Endothelial cell of umbilical vein (primary cell): ENCODE results near the gene SDHAF2. TPM values are rescaled to one million over a fixed set of nuclear protein-coding genes. Genes with fewer than 3 reads are reported as not detected.

ENCODE experiments used
- BruUV-seq: library from RNA; stranded (reverse); fragments of 400-500 nt; replicated peaks from 2 replicates; lab custom pipeline; 2021; lab: Mats Ljungman, UMichigan
- CTCF ChIA-PET: fragments of 300-600, 350-600 bp; sonication (Branson Sonifier 250); formaldehyde crosslinking; loops from one replicate; lab custom pipeline; 2021; ENCODE audit warnings: antibody characterized with exemption, inconsistent platforms; lab: Charles Lee
- POLR2A ChIA-PET: fragments of 300-600, 350-600 bp; sonication (Branson Sonifier 250); formaldehyde crosslinking; loops from one replicate; lab custom pipeline; 2021; ENCODE audit warnings: antibody characterized with exemption, inconsistent platforms; lab: Charles Lee
- DNase-seq: peaks from one replicate; pipeline ENCODE4 v3.0.0-alpha.2; 2011; ENCODE audit warnings: low read depth, low spot score
- FAIRE-seq: peaks from 2 replicates; lab custom pipeline; 2011; peaks lifted over from hg19 to GRCh38; lab: Jason Lieb, UNC
- H2AFZ ChIP-seq: 2 replicates; pipeline ENCODE4 v1.6.0; 2012; ENCODE audit warnings: low read depth, low read length, control low read depth, inconsistent platforms
- H3K27ac ChIP-seq: 2 replicates; pipeline ENCODE4 v1.5.1; 2011; ENCODE audit warnings: low read depth, mild to moderate bottlenecking, control low read depth, low read length, moderate library complexity; ENCODE audit not compliant: insufficient read depth
- H3K27me3 ChIP-seq, 2 experiments: 2 replicates each; pipeline versions ENCODE4 v1.6.0 to v1.6.1; 2011; ENCODE audit warnings: low read length in 2 of 2, mixed read lengths in 1 of 2; ENCODE audit not compliant: control insufficient read depth in 2 of 2, insufficient read depth in 2 of 2
- H3K36me3 ChIP-seq, 2 experiments: 2 replicates in 1 of 2; 3 replicates in 1 of 2; pipeline ENCODE4 v1.5.1; 2011; ENCODE audit warnings: low read length in 2 of 2, mild to moderate bottlenecking in 1 of 2, moderate library complexity in 1 of 2; ENCODE audit not compliant: control insufficient read depth in 2 of 2, insufficient read depth in 2 of 2; ENCODE audit errors: extremely low read depth in 1 of 2
- H3K4me1 ChIP-seq: 3 replicates; pipeline ENCODE4 v1.5.1; 2011; ENCODE audit warnings: mild to moderate bottlenecking, low read length; ENCODE audit not compliant: control insufficient read depth, insufficient read depth; ENCODE audit errors: extremely low read depth
- H3K4me2 ChIP-seq: 2 replicates; pipeline ENCODE4 v1.6.1; 2011; ENCODE audit warnings: low read length, control low read depth, mixed read lengths; ENCODE audit not compliant: insufficient read depth
- H3K4me3 ChIP-seq, 3 experiments: fragments of 200-600 bp in 1 of 3; sonication (generic), shearing (Covaris generic) in 1 of 3; replicated peaks in 1 of 3; 2 replicates each; pipeline ENCODE4 v1.5.1; 2011 to 2016; ENCODE audit warnings: control low read depth in 3 of 3, low read length in 3 of 3, mild to moderate bottlenecking in 2 of 3, inconsistent platforms in 1 of 3, low read depth in 1 of 3, moderate library complexity in 1 of 3; ENCODE audit not compliant: insufficient read depth in 1 of 3
- H3K79me2 ChIP-seq: 2 replicates; pipeline ENCODE4 v1.6.0; 2012; ENCODE audit warnings: low read length, inconsistent platforms; ENCODE audit not compliant: control insufficient read depth, insufficient read depth
- H3K9ac ChIP-seq: replicated peaks from 2 replicates; pipeline ENCODE3; 2011; ENCODE audit warnings: low read length, control low read depth; ENCODE audit not compliant: insufficient read depth; ENCODE audit errors: extremely low read depth
- H3K9me1 ChIP-seq: replicated peaks from 3 replicates; pipeline ENCODE4 v1.6.0; 2011; ENCODE audit warnings: mild to moderate bottlenecking, low read length; ENCODE audit not compliant: control insufficient read depth, insufficient read depth; ENCODE audit errors: extremely low read depth
- H3K9me3 ChIP-seq: replicated peaks from 2 replicates; pipeline ENCODE4 v1.5.1; 2012; ENCODE audit warnings: low read length, inconsistent platforms; ENCODE audit not compliant: control insufficient read depth, insufficient read depth
- H4K20me1 ChIP-seq: replicated peaks from 2 replicates; pipeline ENCODE3; 2011; ENCODE audit warnings: mild to moderate bottlenecking, low read length; ENCODE audit not compliant: control insufficient read depth, insufficient read depth; ENCODE audit errors: extremely low read depth
- CTCF ChIP-seq, 2 donors: IDR thresholded peaks; 1 replicate in 1 of 2; 2 replicates in 1 of 2; pipeline ENCODE4 v1.5.1; 2011; ENCODE audit warnings: low read length in 2 of 2, mild to moderate bottlenecking in 2 of 2, moderate library complexity in 2 of 2, control low read depth in 1 of 2, inconsistent platforms in 1 of 2, low read depth in 1 of 2; ENCODE audit not compliant: insufficient read depth in 1 of 2; ENCODE audit errors: extremely low read depth in 1 of 2
- EZH2 ChIP-seq: IDR thresholded peaks from 2 replicates; pipeline ENCODE4 v1.6.1; 2012; ENCODE audit warnings: borderline replicate concordance, low read depth, mild to moderate bottlenecking, moderate library complexity, low read length, inconsistent platforms; ENCODE audit not compliant: severe bottlenecking
- FOS ChIP-seq: IDR thresholded peaks from 2 replicates; pipeline ENCODE4 v1.6.1; 2011; ENCODE audit warnings: mild to moderate bottlenecking, low read length, moderate library complexity, borderline replicate concordance; ENCODE audit not compliant: insufficient read depth
- GATA2 ChIP-seq: IDR thresholded peaks from 2 replicates; pipeline ENCODE4 v1.7.0; 2011; ENCODE audit warnings: low read depth, mild to moderate bottlenecking, moderate library complexity, mixed read lengths, low read length; ENCODE audit not compliant: insufficient read length, insufficient read depth
- JUN ChIP-seq: IDR thresholded peaks from 2 replicates; pipeline ENCODE4 v1.6.1; 2011; ENCODE audit warnings: borderline replicate concordance, low read depth; ENCODE audit not compliant: insufficient read length, insufficient read depth
- MAX ChIP-seq: IDR thresholded peaks from 2 replicates; pipeline ENCODE4 v1.6.1; 2011; ENCODE audit not compliant: insufficient read depth, insufficient read length
- MYC ChIP-seq: IDR thresholded peaks from one replicate; pipeline ENCODE4 v1.6.1; 2011; ENCODE audit warnings: mild to moderate bottlenecking, low read depth, low read length
- POLR2A ChIP-seq: IDR thresholded peaks from 2 replicates; pipeline ENCODE4 v1.6.1; 2012; ENCODE audit warnings: low read depth, mild to moderate bottlenecking, control low read depth, low read length
- POLR2AphosphoS5 ChIP-seq: IDR thresholded peaks from 2 replicates; pipeline ENCODE4 v1.6.1; 2012; ENCODE audit warnings: low read depth, mild to moderate bottlenecking, control low read depth, low read length, moderate library complexity; ENCODE audit not compliant: insufficient read depth
- dilution Hi-C: fragments of 300-500 bp; cut with MboI; formaldehyde crosslinking; loops from one replicate; pipeline ENCODE4 v1.15.0; 2019; ENCODE audit warnings: low sequenced_read_pairs; ENCODE audit not compliant: extremely low pct_ligation_motif_present
- intact Hi-C: fragments of 100-400 bp; cut with micrococcal nuclease; formaldehyde crosslinking; loops from one replicate; pipeline ENCODE4 v1.10.0; 2022
- polyA plus RNA-seq, 4 experiments: library from polyadenylated mRNA; depleted of rRNA in 3 of 4; stranded (reverse) in 3 of 4; unstranded in 1 of 4; fragments of >200 nt; gene quantifications; 2 replicates each; pipeline versions ENCODE4 v1.2.1 to v1.2.3, GENCODE V29; 2011 to 2012; ENCODE audit warnings: missing spikeins in 1 of 4
- total RNA-seq: library from RNA; stranded (reverse); gene quantifications from 2 replicates; pipeline ENCODE4 v1.2.3, GENCODE V29; 2021

Gene SDHAF2
- total and polyA plus RNA-seq, 2 donors (not counting 3 experiments of a cell fraction or from before 2014, with no cell fraction given) = 44.5 to 128 TPM

GRCh38 chr11:61489833-61490721 is 60.2 kb downstream of the SDHAF2 start:
- ChIA-PET CTCF (interaction anchor here (1.3 to 4.1 kb wide), 4 partner anchors 8 to 149 kb away, joined by 6 to 20 read pairs (median 10); no protein-coding TSS in a partner anchor), POLR2A (no interaction called here)
- Histone ChIP-seq H4K20me1 (no peaks in the 10 kb centered on the region), H3K4me3 (no peak overlapping the region), H3K9me1 (no peaks in the 10 kb centered on the region), H3K9ac (no peak overlapping the region), H3K9me3 (no peaks in the 10 kb centered on the region), H3K4me2 (no peak overlapping the region), H3K4me1 (no peaks in the 10 kb centered on the region), H3K27ac (no peak overlapping the region), H2AFZ (no peak overlapping the region), H3K36me3 (no peaks in the 10 kb centered on the region), H3K79me2 (no peaks in the 10 kb centered on the region), H3K27me3 (no peaks in the 10 kb centered on the region)
- no TSS peak for BruUV-seq
- DNase-seq (no peak), FAIRE-seq (no peak)
- TF ChIP-seq JUN (no peak), POLR2AphosphoS5 (no peak), POLR2A (no peak), FOS (no peak), EZH2 (no peak), MYC (no peak), GATA2 (no peak), CTCF (IDR thresholded peaks at IDR 0.05; ENCODE audit: extremely low read depth in 1 of 2, insufficient read depth in 1 of 2, low read depth in 1 of 2, low read length in 2 of 2) (no peak), MAX (no peak)
- dilution Hi-C loops (no loop called here), intact Hi-C loops (no loop called here)
